ENCODE results near the gene DEUP1. TPM values are rescaled to one million over a fixed set of nuclear protein-coding genes. Genes with fewer than 3 reads are reported as not detected.

The DEUP1 gene
- total RNA-seq, 1 donor from 2014 or later: 0.41 TPM

GRCh38 chr11:93484716-93485115 is 154.2 kb downstream of the DEUP1 start:
- Histone ChIP-seq H3K4me2 (ENCODE audit: low read length) (no peak overlapping the region), H3K36me3 (ENCODE audit: insufficient read depth, low read length) (no peaks in the 10 kb centered on the region), H3K79me2 (ENCODE audit: insufficient read depth, low read length) (no peaks in the 10 kb centered on the region), H4K20me1 (ENCODE audit: insufficient read depth, low read length) (peaks cover 31% of the 10 kb centered on the region), H2AFZ (ENCODE audit: low read depth, low read length) (no peak overlapping the region), H3K27ac (ENCODE audit: low read depth, low read length) (no peak overlapping the region), H3K9ac (ENCODE audit: low read length) (no peak overlapping the region), H3K27me3 (ENCODE audit: insufficient read depth, low read length) (no peaks in the 10 kb centered on the region), H3K4me3 (ENCODE audit: insufficient read depth, low read depth, low read length) (no peak overlapping the region), H3K4me1 (ENCODE audit: insufficient read depth, low read length) (no peaks in the 10 kb centered on the region), H3K9me3 (ENCODE audit: insufficient read depth, low read depth, low read length) (no peaks in the 10 kb centered on the region)
- no peaks in the 10 kb centered on the region for H3K27me3 Mint-ChIP-seq (ENCODE audit: low read depth, unreplicated experiment)
- no peak overlapping the region for H3K4me3 Mint-ChIP-seq (ENCODE audit: unreplicated experiment)
- no peaks in the 10 kb centered on the region for H3K9me3 Mint-ChIP-seq (ENCODE audit: unreplicated experiment)
- H3K36me3 Mint-ChIP-seq (ENCODE audit: low read depth, unreplicated experiment): peaks cover 13% of the 10 kb centered on the region
- H3K27ac Mint-ChIP-seq (ENCODE audit: unreplicated experiment): no peak overlapping the region
- FAIRE-seq (no peak), DNase-seq (ENCODE audit: low read depth) (no peak)
- peaks cover 8% of the 10 kb centered on the region for H3K4me1 Mint-ChIP-seq (ENCODE audit: low read depth, unreplicated experiment)
- TF ChIP-seq CTCF (IDR thresholded peaks at IDR 0.05; ENCODE audit: insufficient read depth, low read depth, low read length) (no peak), EZH2 (IDR thresholded peaks at IDR 0.05; ENCODE audit: insufficient read depth, low read length) (no peak)

- Histone ChIP-seq H3K9me3 (ENCODE audit: insufficient read depth, low read depth, low read length) (no peaks in the 10 kb centered on the region), H3K4me1 (ENCODE audit: insufficient read depth, low read length) (no peaks in the 10 kb centered on the region), H3K4me3 (ENCODE audit: insufficient read depth, low read depth, low read length) (no peak overlapping the region), H3K27ac (ENCODE audit: low read depth, low read length) (no peak overlapping the region), H4K20me1 (ENCODE audit: insufficient read depth, low read length) (peaks cover 31% of the 10 kb centered on the region), H3K79me2 (ENCODE audit: insufficient read depth, low read length) (no peaks in the 10 kb centered on the region), H3K36me3 (ENCODE audit: insufficient read depth, low read length) (no peaks in the 10 kb centered on the region), H3K27me3 (ENCODE audit: insufficient read depth, low read length) (no peaks in the 10 kb centered on the region), H3K9ac (ENCODE audit: low read length) (no peak overlapping the region), H3K4me2 (ENCODE audit: low read length) (no peak overlapping the region), H2AFZ (ENCODE audit: low read depth, low read length) (no peak overlapping the region)
- Mint-ChIP-seq H3K27ac (ENCODE audit: unreplicated experiment) (no peak overlapping the region), H3K9me3 (ENCODE audit: unreplicated experiment) (no peaks in the 10 kb centered on the region), H3K27me3 (ENCODE audit: low read depth, unreplicated experiment) (no peaks in the 10 kb centered on the region), H3K36me3 (ENCODE audit: low read depth, unreplicated experiment) (peaks cover 9% of the 10 kb centered on the region), H3K4me3 (ENCODE audit: unreplicated experiment) (no peak overlapping the region), H3K4me1 (ENCODE audit: low read depth, unreplicated experiment) (peaks cover 12% of the 10 kb centered on the region)
- DNase-seq (ENCODE audit: low read depth) (no peak), FAIRE-seq (no peak)
- TF ChIP-seq CTCF (IDR thresholded peaks at IDR 0.05; ENCODE audit: insufficient read depth, low read depth, low read length): no peak
- no peak for TF ChIP-seq EZH2 (IDR thresholded peaks at IDR 0.05; ENCODE audit: insufficient read depth, low read length)
Observed at GRCh38 chr11:93485983-93486382, 155.4 kb downstream of the DEUP1 start.

- no peaks in the 10 kb centered on the region for H3K4me1 ChIP-seq (ENCODE audit: insufficient read depth, low read length)
- no peaks in the 10 kb centered on the region for H3K9me3 ChIP-seq (ENCODE audit: insufficient read depth, low read depth, low read length)
- no peak overlapping the region for H3K9ac ChIP-seq (ENCODE audit: low read length)
- no peaks in the 10 kb centered on the region for H3K27me3 ChIP-seq (ENCODE audit: insufficient read depth, low read length)
- Mint-ChIP-seq H3K4me3 (ENCODE audit: unreplicated experiment) (no peak overlapping the region), H3K4me1 (ENCODE audit: low read depth, unreplicated experiment) (peaks cover 7% of the 10 kb centered on the region), H3K9me3 (ENCODE audit: unreplicated experiment) (no peaks in the 10 kb centered on the region), H3K27ac (ENCODE audit: unreplicated experiment) (no peak overlapping the region), H3K36me3 (ENCODE audit: low read depth, unreplicated experiment) (peaks cover 9% of the 10 kb centered on the region), H3K27me3 (ENCODE audit: low read depth, unreplicated experiment) (no peaks in the 10 kb centered on the region)
- FAIRE-seq (no peak), DNase-seq (ENCODE audit: low read depth) (no peak)
- H2AFZ ChIP-seq (ENCODE audit: low read depth, low read length): no peak overlapping the region
- H3K4me3 ChIP-seq (ENCODE audit: insufficient read depth, low read depth, low read length): no peak overlapping the region
- H3K36me3 ChIP-seq (ENCODE audit: insufficient read depth, low read length): no peaks in the 10 kb centered on the region
- peaks cover 29% of the 10 kb centered on the region for H4K20me1 ChIP-seq (ENCODE audit: insufficient read depth, low read length)
- H3K27ac ChIP-seq (ENCODE audit: low read depth, low read length): no peak overlapping the region
- no peak overlapping the region for H3K4me2 ChIP-seq (ENCODE audit: low read length)
- H3K79me2 ChIP-seq (ENCODE audit: insufficient read depth, low read length): no peaks in the 10 kb centered on the region
- TF ChIP-seq CTCF (IDR thresholded peaks at IDR 0.05; ENCODE audit: insufficient read depth, low read depth, low read length) (no peak), EZH2 (IDR thresholded peaks at IDR 0.05; ENCODE audit: insufficient read depth, low read length) (no peak)
Observed at GRCh38 chr11:93487032-93487483, 156.5 kb downstream of the DEUP1 start.
